Measurements from ENCODE around the gene SLC66A2.

The SLC66A2 gene

GRCh38 chr18:79931475-79931874 is 20.0 kb downstream of the SLC66A2 start:
- Histone ChIP-seq H3K9ac (ENCODE audit: low read depth, low read length) (no peak overlapping the region), H3K9me3 (ENCODE audit: control insufficient read depth, insufficient read depth, low read length) (peaks cover 8% of the 10 kb centered on the region), H3K4me1 (ENCODE audit: insufficient read depth, low read length) (no peaks in the 10 kb centered on the region; the same call in 1 of the 2 replicates), H3K36me3 (ENCODE audit: insufficient read depth, low read length) (no peaks in the 10 kb centered on the region)

GRCh38 chr18:79930020-79930642 is 21.3 kb downstream of the SLC66A2 start:
- no peaks in the 10 kb centered on the region for H3K36me3 ChIP-seq (ENCODE audit: insufficient read depth, low read length)
- no peak overlapping the region for H3K9ac ChIP-seq (ENCODE audit: low read depth, low read length)
- no peaks in the 10 kb centered on the region; the same call in 1 of the 2 replicates for H3K4me1 ChIP-seq (ENCODE audit: insufficient read depth, low read length)
- H3K9me3 ChIP-seq (ENCODE audit: control insufficient read depth, insufficient read depth, low read length) = peaks cover 8% of the 10 kb centered on the region

GRCh38 chr18:79928563-79928960 is 22.9 kb downstream of the SLC66A2 start:
- Histone ChIP-seq H3K9ac (ENCODE audit: low read depth, low read length) (no peak overlapping the region), H3K36me3 (ENCODE audit: insufficient read depth, low read length) (no peaks in the 10 kb centered on the region), H3K4me1 (ENCODE audit: insufficient read depth, low read length) (no peaks in the 10 kb centered on the region; the same call in 1 of the 2 replicates), H3K9me3 (ENCODE audit: control insufficient read depth, insufficient read depth, low read length) (peaks cover 8% of the 10 kb centered on the region)

- no peaks in the 10 kb centered on the region; the same call in 1 of the 2 replicates for H3K4me1 ChIP-seq (ENCODE audit: insufficient read depth, low read length)
- H3K36me3 ChIP-seq (ENCODE audit: insufficient read depth, low read length) = no peaks in the 10 kb centered on the region
- no peak overlapping the region for H3K9ac ChIP-seq (ENCODE audit: low read depth, low read length)
- H3K9me3 ChIP-seq (ENCODE audit: control insufficient read depth, insufficient read depth, low read length) = peaks cover 8% of the 10 kb centered on the region
Measured at GRCh38 chr18:79927607-79928562, 23.6 kb downstream of the SLC66A2 start.

GRCh38 chr18:79926715-79927606 is 24.5 kb downstream of the SLC66A2 start:
- H3K9me3 ChIP-seq (ENCODE audit: control insufficient read depth, insufficient read depth, low read length) = peaks cover 8% of the 10 kb centered on the region
- no peaks in the 10 kb centered on the region for H3K36me3 ChIP-seq (ENCODE audit: insufficient read depth, low read length)
- H3K9ac ChIP-seq (ENCODE audit: low read depth, low read length) = no peak overlapping the region
- H3K4me1 ChIP-seq (ENCODE audit: insufficient read depth, low read length) = no peaks in the 10 kb centered on the region; the same call in 1 of the 2 replicates

GRCh38 chr18:79926306-79926705 is 25.1 kb downstream of the SLC66A2 start:
- no peaks in the 10 kb centered on the region for H3K36me3 ChIP-seq (ENCODE audit: insufficient read depth, low read length)
- no peaks in the 10 kb centered on the region; the same call in 1 of the 2 replicates for H3K4me1 ChIP-seq (ENCODE audit: insufficient read depth, low read length)
- H3K9ac ChIP-seq (ENCODE audit: low read depth, low read length) = no peak overlapping the region
- H3K9me3 ChIP-seq (ENCODE audit: control insufficient read depth, insufficient read depth, low read length) = peaks cover 8% of the 10 kb centered on the region

GRCh38 chr18:79924814-79925731 is 26.4 kb downstream of the SLC66A2 start:
- H3K9ac ChIP-seq (ENCODE audit: low read depth, low read length) = no peak overlapping the region
- no peaks in the 10 kb centered on the region; the same call in 1 of the 2 replicates for H3K4me1 ChIP-seq (ENCODE audit: insufficient read depth, low read length)
- H3K36me3 ChIP-seq (ENCODE audit: insufficient read depth, low read length) = no peaks in the 10 kb centered on the region
- peaks cover 8% of the 10 kb centered on the region for H3K9me3 ChIP-seq (ENCODE audit: control insufficient read depth, insufficient read depth, low read length)

GRCh38 chr18:79923896-79924585 is 27.4 kb downstream of the SLC66A2 start:
- Histone ChIP-seq H3K36me3 (ENCODE audit: insufficient read depth, low read length) (no peaks in the 10 kb centered on the region), H3K4me1 (ENCODE audit: insufficient read depth, low read length) (no peaks in the 10 kb centered on the region; the same call in 1 of the 2 replicates), H3K9me3 (ENCODE audit: control insufficient read depth, insufficient read depth, low read length) (no peaks in the 10 kb centered on the region), H3K9ac (ENCODE audit: low read depth, low read length) (no peak overlapping the region)

GRCh38 chr18:79922971-79923411 is 28.5 kb downstream of the SLC66A2 start:
- Histone ChIP-seq H3K36me3 (ENCODE audit: insufficient read depth, low read length) (no peaks in the 10 kb centered on the region), H3K9ac (ENCODE audit: low read depth, low read length) (no peak overlapping the region), H3K9me3 (ENCODE audit: control insufficient read depth, insufficient read depth, low read length) (no peaks in the 10 kb centered on the region), H3K4me1 (ENCODE audit: insufficient read depth, low read length) (no peaks in the 10 kb centered on the region; the same call in 1 of the 2 replicates)

- H3K36me3 ChIP-seq (ENCODE audit: insufficient read depth, low read length) = no peaks in the 10 kb centered on the region
- no peaks in the 10 kb centered on the region; the same call in 1 of the 2 replicates for H3K4me1 ChIP-seq (ENCODE audit: insufficient read depth, low read length)
- H3K9ac ChIP-seq (ENCODE audit: low read depth, low read length) = no peak overlapping the region
- no peaks in the 10 kb centered on the region for H3K9me3 ChIP-seq (ENCODE audit: control insufficient read depth, insufficient read depth, low read length)
Measured at GRCh38 chr18:79921984-79922965, 29.2 kb downstream of the SLC66A2 start.

GRCh38 chr18:79919089-79919488 is 32.4 kb downstream of the SLC66A2 start:
- no peaks in the 10 kb centered on the region for H3K4me1 ChIP-seq (ENCODE audit: insufficient read depth, low read length)
- no peak overlapping the region for H3K9ac ChIP-seq (ENCODE audit: low read depth, low read length)
- no peaks in the 10 kb centered on the region for H3K36me3 ChIP-seq (ENCODE audit: insufficient read depth, low read length)
- H3K9me3 ChIP-seq (ENCODE audit: control insufficient read depth, insufficient read depth, low read length) = no peaks in the 10 kb centered on the region

- H3K4me1 ChIP-seq (ENCODE audit: insufficient read depth, low read length) = no peaks in the 10 kb centered on the region
- no peaks in the 10 kb centered on the region for H3K9me3 ChIP-seq (ENCODE audit: control insufficient read depth, insufficient read depth, low read length)
- no peaks in the 10 kb centered on the region for H3K36me3 ChIP-seq (ENCODE audit: insufficient read depth, low read length)
- H3K9ac ChIP-seq (ENCODE audit: low read depth, low read length) = no peak overlapping the region
Measured at GRCh38 chr18:79918615-79919011, 32.8 kb downstream of the SLC66A2 start.

Measured in ES-I3 (cell line).